Activated effector memory CD4-positive, alpha-beta T cell treated with Interleukin-2 at 50 U/mL for 16 hours (primary cell): ENCODE data around the gene GABRG3.
"Not testable (repeated sequence)": the region's sequence is repeated elsewhere in the genome, so short reads cannot be mapped to it uniquely, and the experiment has no call there.

ENCODE experiments used
- DNase-seq: peaks from one replicate; pipeline ENCODE4 v3.0.0-alpha.2; 2020

GABRG3 gene

GRCh38 chr15:27358751-27359434 is 387.9 kb downstream of the GABRG3 start:
- DNase-seq = no peak

GRCh38 chr15:27359586-27359985 is 388.6 kb downstream of the GABRG3 start:
- DNase-seq = no peak

GRCh38 chr15:27360316-27360715 is 389.3 kb downstream of the GABRG3 start:
- DNase-seq = no peak

- DNase-seq = no peak
Measured at GRCh38 chr15:27361438-27361837, 390.5 kb downstream of the GABRG3 start.

GRCh38 chr15:27365456-27365855 is 394.5 kb downstream of the GABRG3 start:
- no peak for DNase-seq

- not testable (repeated sequence) for DNase-seq
Measured at GRCh38 chr15:27377391-27377790, 406.4 kb downstream of the GABRG3 start.

GRCh38 chr15:27382361-27383025 is 411.5 kb downstream of the GABRG3 start:
- no peak for DNase-seq

- no peak for DNase-seq
Measured at GRCh38 chr15:27383726-27384125, 412.7 kb downstream of the GABRG3 start.

GRCh38 chr15:27392163-27392562 is 421.2 kb downstream of the GABRG3 start:
- no peak for DNase-seq

GRCh38 chr15:27396521-27396920 is 425.5 kb downstream of the GABRG3 start:
- DNase-seq = no peak

- DNase-seq = no peak
Measured at GRCh38 chr15:27396996-27397395, 426.0 kb downstream of the GABRG3 start.

GRCh38 chr15:27398631-27399161 is 427.7 kb downstream of the GABRG3 start:
- DNase-seq = no peak

- no peak for DNase-seq
Measured at GRCh38 chr15:27399241-27399640, 428.3 kb downstream of the GABRG3 start.

- DNase-seq = no peak
Measured at GRCh38 chr15:27401471-27401870, 430.5 kb downstream of the GABRG3 start.

- DNase-seq = no peak
Measured at GRCh38 chr15:27408428-27408827, 437.4 kb downstream of the GABRG3 start.

GRCh38 chr15:27410996-27411605 is 440.1 kb downstream of the GABRG3 start:
- no peak for DNase-seq

GRCh38 chr15:27412415-27412814 is 441.4 kb downstream of the GABRG3 start:
- no peak for DNase-seq

- DNase-seq = no peak
Measured at GRCh38 chr15:27414168-27414870, 443.3 kb downstream of the GABRG3 start.

GRCh38 chr15:27418726-27419125 is 447.7 kb downstream of the GABRG3 start:
- no peak for DNase-seq

- DNase-seq = no peak
Measured at GRCh38 chr15:27422997-27423396, 452.0 kb downstream of the GABRG3 start.

GRCh38 chr15:27426805-27427204 is 455.8 kb downstream of the GABRG3 start:
- DNase-seq = no peak

GRCh38 chr15:27427276-27427675 is 456.3 kb downstream of the GABRG3 start:
- no peak for DNase-seq

- DNase-seq = no peak
Measured at GRCh38 chr15:27428151-27428550, 457.2 kb downstream of the GABRG3 start.
